H9 (cell line): ENCODE data around the gene RAB31. TPM values are rescaled to one million over a fixed set of nuclear protein-coding genes. Genes with fewer than 3 reads are reported as not detected.
"Not testable (repeated sequence)": the region's sequence is repeated elsewhere in the genome, so short reads cannot be mapped to it uniquely, and the experiment has no call there.

ENCODE experiments used
- DNase-seq: peaks from one replicate; pipeline ENCODE4 v3.0.0-alpha.2; 2017
- H2AFZ ChIP-seq: one replicate; pipeline ENCODE4 v1.6.1; 2013; ENCODE audit warnings: mild to moderate bottlenecking, low read length, control low read depth, moderate library complexity
- H2AK5ac ChIP-seq: 2 replicates; pipeline ENCODE4 v1.6.1; 2013; ENCODE audit warnings: low read length, control low read depth, mixed read lengths; ENCODE audit not compliant: insufficient read length
- H2BK120ac ChIP-seq: one replicate; pipeline ENCODE4 v1.6.1; 2013; ENCODE audit warnings: low read depth, mild to moderate bottlenecking, low read length, control low read depth, inconsistent platforms; ENCODE audit not compliant: poor library complexity, severe bottlenecking
- H2BK12ac ChIP-seq: 2 replicates; pipeline ENCODE4 v1.6.1; 2013; ENCODE audit warnings: low read length, control low read depth, mixed read lengths, low read depth; ENCODE audit not compliant: insufficient read length
- H2BK15ac ChIP-seq: 2 replicates; pipeline ENCODE4 v1.6.1; 2013; ENCODE audit warnings: low read depth, low read length, control low read depth
- H2BK20ac ChIP-seq: one replicate; pipeline ENCODE4 v1.6.1; 2013; ENCODE audit warnings: low read depth, mild to moderate bottlenecking, low read length, control low read depth, inconsistent platforms; ENCODE audit not compliant: poor library complexity, severe bottlenecking
- H2BK5ac ChIP-seq: 2 replicates; pipeline ENCODE4 v1.6.1; 2013; ENCODE audit warnings: low read length, control low read depth, mixed read lengths; ENCODE audit not compliant: insufficient read length
- H3K14ac ChIP-seq: 2 replicates; pipeline ENCODE4 v1.6.1; 2013; ENCODE audit warnings: low read length, control low read depth; ENCODE audit not compliant: insufficient read depth
- H3K18ac ChIP-seq: 2 replicates; pipeline ENCODE4 v1.6.1; 2013; ENCODE audit warnings: low read depth, mild to moderate bottlenecking, mixed read lengths, low read length, control low read depth; ENCODE audit not compliant: insufficient read length
- H3K23ac ChIP-seq: 2 replicates; pipeline ENCODE4 v1.6.1; 2013; ENCODE audit warnings: low read length, control low read depth, mixed read lengths, low read depth; ENCODE audit not compliant: insufficient read length
- H3K23me2 ChIP-seq: 2 replicates; pipeline ENCODE4 v1.6.1; 2013; ENCODE audit warnings: low read depth, mild to moderate bottlenecking, mixed read lengths, low read length, control low read depth; ENCODE audit not compliant: insufficient read length, poor library complexity, severe bottlenecking
- H3K27ac ChIP-seq: 2 replicates; pipeline ENCODE4 v1.5.1; 2013; ENCODE audit warnings: low read length, control low read depth, mixed read lengths, low read depth; ENCODE audit not compliant: insufficient read length
- H3K27me3 ChIP-seq: 2 replicates; pipeline ENCODE4 v1.6.1; 2013; ENCODE audit warnings: low read length, control low read depth, inconsistent platforms; ENCODE audit not compliant: insufficient read depth
- H3K4ac ChIP-seq: 2 replicates; pipeline ENCODE4 v1.6.1; 2013; ENCODE audit warnings: low read depth, mild to moderate bottlenecking, control low read depth, inconsistent platforms, low read length, moderate library complexity
- H3K4me1 ChIP-seq: 2 replicates; pipeline ENCODE4 v1.6.1; 2013; ENCODE audit warnings: low read length, control low read depth, inconsistent platforms; ENCODE audit not compliant: insufficient read depth
- H3K4me2 ChIP-seq: 2 replicates; pipeline ENCODE4 v1.6.1; 2013; ENCODE audit warnings: low read length, control low read depth, mixed read lengths; ENCODE audit not compliant: insufficient read length, insufficient read depth
- H3K56ac ChIP-seq: 2 replicates; pipeline ENCODE4 v1.6.1; 2013; ENCODE audit warnings: low read depth, mild to moderate bottlenecking, mixed read lengths, low read length, control low read depth; ENCODE audit not compliant: insufficient read length
- H3K79me1 ChIP-seq: 2 replicates; pipeline ENCODE4 v1.6.1; 2013; ENCODE audit warnings: low read depth, mild to moderate bottlenecking, moderate library complexity, low read length, control low read depth, inconsistent platforms; ENCODE audit not compliant: insufficient read depth, poor library complexity, severe bottlenecking
- H3K79me2 ChIP-seq: 2 replicates; pipeline ENCODE4 v1.6.1; 2013; ENCODE audit warnings: low read length, control low read depth, inconsistent platforms; ENCODE audit not compliant: insufficient read depth
- H3K9ac ChIP-seq: 2 replicates; pipeline ENCODE4 v1.6.1; 2013; ENCODE audit warnings: low read length, control low read depth, mixed read lengths; ENCODE audit not compliant: insufficient read length; ENCODE audit errors: extremely low read depth
- H3K9me3 ChIP-seq: one replicate; pipeline ENCODE4 v1.6.1; 2013; ENCODE audit warnings: low read depth, low read length, inconsistent platforms; ENCODE audit not compliant: control insufficient read depth
- H3T11ph ChIP-seq: one replicate; pipeline ENCODE4 v1.6.1; 2013; ENCODE audit warnings: mild to moderate bottlenecking, low read length, control low read depth, inconsistent platforms
- H4K20me1 ChIP-seq: one replicate; pipeline ENCODE4 v1.6.1; 2013; ENCODE audit not compliant: control insufficient read depth, insufficient read length, insufficient read depth
- H4K5ac ChIP-seq: 2 replicates; pipeline ENCODE4 v1.6.1; 2013; ENCODE audit warnings: low read depth, mild to moderate bottlenecking, mixed read lengths, low read length, control low read depth; ENCODE audit not compliant: insufficient read length
- H4K8ac ChIP-seq: replicated peaks from 2 replicates; pipeline ENCODE4 v1.6.1; 2013; ENCODE audit warnings: low read length, control low read depth, mixed read lengths, low read depth; ENCODE audit not compliant: insufficient read length
- H4K91ac ChIP-seq: 2 replicates; pipeline ENCODE4 v1.6.1; 2013; ENCODE audit warnings: low read depth, mild to moderate bottlenecking, moderate library complexity, mixed read lengths, low read length, control low read depth; ENCODE audit not compliant: insufficient read length
- H3K27ac Mint-ChIP-seq, 3 experiments: 2 replicates in 2 of 3; 3 replicates in 1 of 3; pipeline ENCODE4 v1.8.0; 2020 to 2021; ENCODE audit warnings: mixed read lengths in 3 of 3, mild to moderate bottlenecking in 1 of 3, moderate library complexity in 1 of 3
- H3K27me3 Mint-ChIP-seq: 2 replicates; pipeline ENCODE4 v1.8.0; 2021; ENCODE audit warnings: low read depth, mild to moderate bottlenecking, moderate library complexity, mixed read lengths
- H3K36me3 Mint-ChIP-seq, 3 experiments: 2 replicates in 2 of 3; 3 replicates in 1 of 3; pipeline ENCODE4 v1.8.0; 2020 to 2021; ENCODE audit warnings: low read depth in 3 of 3, mixed read lengths in 3 of 3; ENCODE audit not compliant: insufficient read depth in 1 of 3
- H3K4me1 Mint-ChIP-seq, 2 experiments: 2 replicates each; pipeline ENCODE4 v1.8.0; 2020; ENCODE audit warnings: mixed read lengths in 2 of 2
- H3K4me3 Mint-ChIP-seq, 2 experiments: 2 replicates in 1 of 2; 3 replicates in 1 of 2; pipeline ENCODE4 v1.8.0; 2020 to 2021; ENCODE audit warnings: mild to moderate bottlenecking in 2 of 2, mixed read lengths in 2 of 2, moderate library complexity in 1 of 2
- H3K9me3 Mint-ChIP-seq, 2 experiments: 2 replicates in 1 of 2; 3 replicates in 1 of 2; pipeline ENCODE4 v1.8.0; 2020; ENCODE audit warnings: mild to moderate bottlenecking in 2 of 2, mixed read lengths in 2 of 2, moderate library complexity in 1 of 2
- WGBS: extraction: QIAGEN DNeasy Blood & Tissue Kit; methylation state at CpG from one replicate; pipeline ENCODE4 v1.1.7; 2013; ENCODE audit warnings: missing lambda C conversion rate, low lambda C conversion rate, mixed read lengths; ENCODE audit not compliant: insufficient read length; ENCODE audit errors: extremely low coverage; 5-methylcytosine and 5-hydroxymethylcytosine counted together
- total RNA-seq: library from RNA; stranded (reverse); gene quantifications from 2 replicates; pipeline ENCODE4 v1.2.1, GENCODE V29; 2021

The RAB31 gene
- total RNA-seq, 1 experiment from 2014 or later: 22.4 TPM

GRCh38 chr18:9770111-9770510 lies 62.0 kb downstream of the RAB31 start:
- H3K23ac ChIP-seq, H3K23me2 ChIP-seq, H4K8ac ChIP-seq, H3K4me2 ChIP-seq, H3T11ph ChIP-seq, H2BK120ac ChIP-seq, H3K27me3 Mint-ChIP-seq, H2BK5ac ChIP-seq, H3K18ac ChIP-seq, H4K5ac ChIP-seq, H3K27me3 ChIP-seq, H3K56ac ChIP-seq, H3K4ac ChIP-seq, H2BK20ac ChIP-seq, H3K36me3 Mint-ChIP-seq, DNase-seq, H3K4me1 ChIP-seq, H3K9me3 Mint-ChIP-seq, H2AK5ac ChIP-seq, H2BK12ac ChIP-seq, H3K79me2 ChIP-seq, H2BK15ac ChIP-seq, H3K14ac ChIP-seq, H3K27ac ChIP-seq, H3K27ac Mint-ChIP-seq, H4K20me1 ChIP-seq, H3K4me3 Mint-ChIP-seq, H2AFZ ChIP-seq, H3K9me3 ChIP-seq, H3K9ac ChIP-seq, H4K91ac ChIP-seq, H3K79me1 ChIP-seq: not testable (repeated sequence)
- no CpG with 5 or more reads among the region's 3 CpGs for WGBS
- peaks cover 35 to 39% of the 10 kb centered on the region in 2 experiments for H3K4me1 Mint-ChIP-seq
